Measurements from ENCODE around the gene ARHGAP42.

The ARHGAP42 gene

DNA sequence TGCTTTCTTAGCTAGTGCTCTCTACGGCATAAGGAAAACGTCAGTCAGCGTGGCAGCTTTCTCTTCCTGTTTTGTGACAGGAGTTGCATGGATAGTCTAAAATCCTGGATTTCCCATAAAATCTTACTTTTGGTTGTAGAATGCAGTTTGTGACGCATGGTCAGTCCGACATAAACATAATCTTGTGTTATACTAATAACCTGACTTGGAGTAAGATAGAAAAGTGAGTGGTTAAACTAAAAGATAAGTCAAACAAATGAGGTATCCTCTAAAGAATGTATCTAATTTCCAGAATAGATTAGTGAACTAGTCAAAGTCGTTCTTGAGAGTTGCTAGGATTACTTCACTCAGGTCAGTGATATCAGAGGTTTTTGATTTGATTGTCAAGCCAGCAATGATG, 285.0 kb downstream of the ARHGAP42 start:
- in situ Hi-C loops (cut with MboI; ENCODE audit: low pct_unique_long_range_greater_than_20kb, low sequenced_read_pairs, unreplicated experiment), result no loop called here
- DNase-seq (ENCODE audit: low spot score), result no peak
- TF ChIP-seq, protein P1, sequence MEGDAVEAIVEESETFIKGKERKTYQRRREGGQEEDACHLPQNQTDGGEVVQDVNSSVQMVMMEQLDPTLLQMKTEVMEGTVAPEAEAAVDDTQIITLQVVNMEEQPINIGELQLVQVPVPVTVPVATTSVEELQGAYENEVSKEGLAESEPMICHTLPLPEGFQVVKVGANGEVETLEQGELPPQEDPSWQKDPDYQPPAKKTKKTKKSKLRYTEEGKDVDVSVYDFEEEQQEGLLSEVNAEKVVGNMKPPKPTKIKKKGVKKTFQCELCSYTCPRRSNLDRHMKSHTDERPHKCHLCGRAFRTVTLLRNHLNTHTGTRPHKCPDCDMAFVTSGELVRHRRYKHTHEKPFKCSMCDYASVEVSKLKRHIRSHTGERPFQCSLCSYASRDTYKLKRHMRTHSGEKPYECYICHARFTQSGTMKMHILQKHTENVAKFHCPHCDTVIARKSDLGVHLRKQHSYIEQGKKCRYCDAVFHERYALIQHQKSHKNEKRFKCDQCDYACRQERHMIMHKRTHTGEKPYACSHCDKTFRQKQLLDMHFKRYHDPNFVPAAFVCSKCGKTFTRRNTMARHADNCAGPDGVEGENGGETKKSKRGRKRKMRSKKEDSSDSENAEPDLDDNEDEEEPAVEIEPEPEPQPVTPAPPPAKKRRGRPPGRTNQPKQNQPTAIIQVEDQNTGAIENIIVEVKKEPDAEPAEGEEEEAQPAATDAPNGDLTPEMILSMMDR (IDR thresholded peaks at IDR 0.05; ENCODE audit: extremely low read depth, insufficient read depth, missing control alignments), result no peak

DNA sequence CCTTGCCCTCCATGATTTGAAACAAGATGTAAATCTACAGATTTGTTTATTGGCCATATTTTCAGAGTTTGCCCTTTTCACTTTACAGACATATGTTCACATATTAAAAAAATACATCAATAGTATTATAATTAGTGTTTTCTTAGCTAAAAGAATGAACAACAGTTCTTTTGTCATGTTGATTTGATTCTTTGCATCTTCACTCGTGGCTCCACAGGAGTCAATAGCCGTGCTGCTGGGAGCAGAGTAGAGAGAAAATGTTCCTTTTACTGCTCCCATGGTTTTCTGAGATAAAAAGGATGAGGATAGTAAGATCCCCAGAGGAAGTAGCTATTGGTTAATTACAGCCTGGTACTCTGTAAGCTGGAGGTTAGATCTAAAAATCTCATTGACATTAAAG, 291.4 kb downstream of the ARHGAP42 start:
- no peak for DNase-seq (ENCODE audit: low spot score)
- TF ChIP-seq, protein P1 (IDR thresholded peaks at IDR 0.05; ENCODE audit: extremely low read depth, insufficient read depth, missing control alignments), result no peak
- in situ Hi-C loops (cut with MboI; ENCODE audit: low pct_unique_long_range_greater_than_20kb, low sequenced_read_pairs, unreplicated experiment), result no loop called here

DNA sequence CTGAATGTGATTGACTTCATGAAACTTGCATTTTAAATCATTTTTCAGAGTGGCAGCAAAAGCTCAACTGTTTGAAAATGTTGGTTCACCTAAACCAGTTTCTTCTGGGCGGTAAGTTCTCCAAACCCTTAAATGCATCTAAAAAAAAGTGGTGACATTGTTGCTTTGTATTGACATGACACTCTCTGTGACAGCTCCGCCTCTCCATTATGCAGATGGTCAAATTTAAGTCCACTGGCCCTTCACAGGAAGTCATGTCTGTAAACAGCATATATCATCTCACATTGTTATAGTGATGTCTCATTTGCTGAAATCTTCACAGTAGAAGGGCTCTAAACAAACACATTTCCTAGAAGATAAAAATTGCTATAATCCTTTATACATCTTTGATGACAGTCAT, 291.9 kb downstream of the ARHGAP42 start:
- in situ Hi-C loops (cut with MboI; ENCODE audit: low pct_unique_long_range_greater_than_20kb, low sequenced_read_pairs, unreplicated experiment), result no loop called here
- TF ChIP-seq, protein P1 (IDR thresholded peaks at IDR 0.05; ENCODE audit: extremely low read depth, insufficient read depth, missing control alignments), result no peak
- DNase-seq (ENCODE audit: low spot score), result no peak

DNA sequence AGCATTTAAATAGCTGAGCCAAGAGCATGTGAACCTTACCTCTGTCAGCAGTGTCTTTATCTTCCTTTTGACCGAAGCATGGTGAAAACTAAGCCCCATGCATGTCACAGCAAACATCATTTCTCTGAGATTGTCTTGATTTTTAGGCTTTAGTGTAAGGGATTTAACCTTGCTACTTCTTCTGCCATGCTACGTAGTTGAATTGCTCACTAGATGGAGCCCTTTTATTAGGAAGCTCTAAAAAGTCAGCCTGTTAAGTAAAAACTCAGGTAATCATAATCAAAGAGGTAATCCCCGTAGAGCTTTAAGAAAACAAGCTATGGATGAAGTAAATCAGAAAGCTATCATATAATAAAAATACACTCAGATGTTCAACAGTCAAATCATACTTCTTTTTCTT, 293.1 kb downstream of the ARHGAP42 start:
- TF ChIP-seq, protein P1 (IDR thresholded peaks at IDR 0.05; ENCODE audit: extremely low read depth, insufficient read depth, missing control alignments), result no peak
- in situ Hi-C loops (cut with MboI; ENCODE audit: low pct_unique_long_range_greater_than_20kb, low sequenced_read_pairs, unreplicated experiment), result no loop called here
- no peak for DNase-seq (ENCODE audit: low spot score)

DNA sequence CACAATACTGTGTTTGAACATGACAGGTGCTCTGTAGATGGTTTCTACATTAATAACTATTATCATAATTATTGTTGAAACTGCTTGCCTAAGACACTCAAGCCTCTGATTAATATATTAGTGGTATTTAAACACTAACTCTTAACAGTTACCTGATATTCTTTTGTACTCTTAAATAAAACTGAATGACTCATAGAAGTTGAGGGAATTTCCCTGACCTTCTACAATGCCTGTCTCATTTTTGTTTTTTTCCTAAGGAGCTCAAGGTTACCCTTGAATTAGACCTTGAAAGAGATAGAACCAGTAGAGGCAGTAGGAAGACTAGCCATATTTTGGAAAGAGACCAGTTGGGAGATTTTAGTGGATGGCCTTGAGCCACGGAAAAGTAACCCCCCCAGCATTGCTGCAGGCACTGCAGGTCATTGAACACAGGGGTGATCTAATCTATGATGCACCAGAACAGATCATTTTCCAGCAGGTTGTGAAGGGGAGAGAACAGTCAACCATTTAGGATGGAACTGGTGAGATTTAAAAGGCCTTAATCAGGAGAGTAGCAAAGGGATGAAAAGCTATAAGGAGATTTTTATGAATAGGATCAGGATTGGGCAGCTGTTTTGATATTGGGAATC, 294.2 kb downstream of the ARHGAP42 start:
- no peak for DNase-seq (ENCODE audit: low spot score)
- TF ChIP-seq, protein P1 (IDR thresholded peaks at IDR 0.05; ENCODE audit: extremely low read depth, insufficient read depth, missing control alignments), result no peak
- in situ Hi-C loops (cut with MboI; ENCODE audit: low pct_unique_long_range_greater_than_20kb, low sequenced_read_pairs, unreplicated experiment), result no loop called here

DNA sequence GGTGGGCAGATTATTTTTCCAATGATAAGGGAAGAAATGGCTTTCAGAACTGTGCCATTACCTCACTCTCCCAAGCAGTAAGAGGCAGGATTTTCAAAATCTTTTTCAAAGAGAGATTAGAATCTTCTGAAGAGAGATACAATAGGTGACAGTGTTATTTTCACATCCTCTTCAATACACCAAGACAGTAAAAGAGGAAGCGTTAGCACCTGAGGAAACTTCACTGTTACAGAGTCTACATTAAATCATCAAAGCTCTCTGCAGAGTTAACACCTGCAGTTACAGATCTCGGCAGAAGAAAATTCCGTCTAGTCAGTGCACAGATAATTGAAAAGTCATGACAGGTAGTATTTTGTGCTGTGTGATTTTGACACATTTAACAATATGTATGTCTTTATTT, 297.6 kb downstream of the ARHGAP42 start:
- TF ChIP-seq, protein P1 (IDR thresholded peaks at IDR 0.05; ENCODE audit: extremely low read depth, insufficient read depth, missing control alignments), result no peak
- peak; percentile 9 for DNase-seq (ENCODE audit: low spot score)
- in situ Hi-C loops (cut with MboI; ENCODE audit: low pct_unique_long_range_greater_than_20kb, low sequenced_read_pairs, unreplicated experiment), result no loop called here
